ENCODE results near the gene UNC5C.

GRCh38 chr4:95225849-95226248 lies 322.9 kb downstream of the UNC5C start:
- no peak for TF ChIP-seq ZNF175 (tag by site-specific recombination; IDR thresholded peaks at IDR 0.05)
- no peak for TF ChIP-seq PRDM10 (tag by site-specific recombination; IDR thresholded peaks at IDR 0.05)
- TF ChIP-seq ZFP37 (tag by site-specific recombination; IDR thresholded peaks at IDR 0.05): no peak
- TF ChIP-seq TSHZ1 (tag by site-specific recombination; IDR thresholded peaks at IDR 0.05; ENCODE audit: borderline replicate concordance): no peak
- no peak for TF ChIP-seq ZBTB11 (tag by site-specific recombination; conservative IDR thresholded peaks at IDR 0.05; ENCODE audit: low read depth)
- TF ChIP-seq CTCF (tag by site-specific recombination; IDR thresholded peaks at IDR 0.05): no peak
- TF ChIP-seq ZNF140 (tag by site-specific recombination; IDR thresholded peaks at IDR 0.05): no peak
- no peak for TF ChIP-seq ZNF121 (tag by site-specific recombination; IDR thresholded peaks at IDR 0.05)
- no peak for TF ChIP-seq ZNF2 (tag by site-specific recombination; IDR thresholded peaks at IDR 0.05)
- TF ChIP-seq ATF2 (tag by site-specific recombination; IDR thresholded peaks at IDR 0.05; ENCODE audit: low read depth): no peak
- no peak for TF ChIP-seq ZNF707 (tag by site-specific recombination; IDR thresholded peaks at IDR 0.05)
- no peak for TF ChIP-seq SALL2 (tag by site-specific recombination; IDR thresholded peaks at IDR 0.05; ENCODE audit: borderline replicate concordance)

Data from HEK293 (cell line).